SH-SY5Y (cell line): ENCODE data around the gene TENT4A.

ENCODE experiments used
- GATA2 ChIP-seq: IDR thresholded peaks from 2 replicates; pipeline ENCODE4 v1.6.1; 2011; ENCODE audit warnings: mild to moderate bottlenecking, low read depth, low read length
- GATA3 ChIP-seq: IDR thresholded peaks from 2 replicates; pipeline ENCODE4 v1.6.1; 2011; ENCODE audit warnings: low read depth, mild to moderate bottlenecking, low read length, moderate library complexity

TENT4A gene

DNA sequence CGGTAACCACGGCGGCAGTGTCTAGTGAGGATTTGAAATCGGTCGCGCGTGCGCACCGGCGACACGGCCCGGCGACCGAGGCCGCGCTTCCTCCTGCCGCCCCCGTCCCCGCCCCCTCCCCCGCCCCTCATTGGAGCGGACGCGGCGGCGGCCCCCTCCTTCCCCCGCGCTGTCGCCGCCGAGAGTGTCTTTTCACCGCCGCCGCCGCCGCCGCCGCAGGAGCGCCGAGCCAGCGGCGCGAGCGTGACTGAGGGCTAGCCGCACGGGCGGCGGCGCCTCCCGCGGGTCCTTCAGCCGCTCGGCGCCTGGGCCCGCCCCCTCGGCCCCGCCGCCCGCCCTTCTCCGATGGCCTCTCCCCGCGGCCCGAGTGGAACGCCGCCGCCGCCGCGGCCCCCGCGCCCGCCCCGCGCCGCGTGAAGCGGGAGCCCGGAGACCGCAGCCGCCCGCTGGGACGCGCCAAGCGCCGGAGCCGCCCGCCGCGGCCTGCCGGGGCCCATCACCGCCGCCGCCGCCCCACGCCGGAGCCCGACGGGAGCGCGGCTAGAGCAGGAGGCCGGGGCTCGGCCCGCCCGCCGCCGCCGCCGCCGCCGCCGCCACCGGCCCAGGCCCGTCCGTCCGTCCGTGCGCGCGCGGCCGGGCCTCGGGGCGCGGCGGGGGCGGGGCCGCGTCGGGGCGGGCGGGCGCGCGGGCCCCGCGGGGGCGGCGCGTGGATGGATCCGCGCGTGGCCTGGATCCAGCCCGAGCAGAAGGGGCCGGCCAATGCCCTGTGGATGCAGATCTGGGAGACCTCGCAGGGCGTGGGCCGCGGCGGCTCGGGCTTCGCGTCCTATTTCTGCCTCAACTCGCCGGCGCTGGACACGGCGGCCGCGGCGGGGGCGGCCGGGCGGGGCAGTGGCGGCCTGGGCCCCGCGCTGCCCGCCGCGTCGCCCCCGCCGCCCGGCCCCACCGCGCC lies at the start of gene TENT4A:
TSS of gene TENT4A (plus strand) at position 159 of the 952 bp plus-strand sequence. CDS start at position 711, 552 bp downstream.
- TF ChIP-seq GATA2, result no peak
- no peak for TF ChIP-seq GATA3

DNA sequence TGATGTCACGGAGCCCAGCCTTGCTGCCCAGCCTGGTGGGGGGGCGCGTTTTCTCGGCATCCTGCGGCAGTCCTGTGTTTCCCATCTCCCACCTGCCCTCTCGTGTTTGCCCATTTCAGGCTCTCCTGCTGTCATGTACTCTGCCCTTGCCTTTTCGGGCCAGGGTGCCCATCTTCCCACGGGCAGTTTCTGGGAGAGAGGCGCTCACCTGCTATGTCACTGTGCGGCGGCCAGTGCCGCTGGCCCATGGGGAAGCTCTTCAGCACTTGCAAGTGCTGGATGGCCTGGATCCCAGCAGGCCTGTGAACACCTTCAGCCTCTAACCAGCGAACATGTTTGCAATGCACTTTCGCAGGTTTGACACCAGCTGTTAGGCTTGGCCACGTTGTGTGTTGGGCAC lies 46.5 kb upstream of the TENT4A start:
- TF ChIP-seq GATA3, result no peak
- no peak for TF ChIP-seq GATA2

DNA sequence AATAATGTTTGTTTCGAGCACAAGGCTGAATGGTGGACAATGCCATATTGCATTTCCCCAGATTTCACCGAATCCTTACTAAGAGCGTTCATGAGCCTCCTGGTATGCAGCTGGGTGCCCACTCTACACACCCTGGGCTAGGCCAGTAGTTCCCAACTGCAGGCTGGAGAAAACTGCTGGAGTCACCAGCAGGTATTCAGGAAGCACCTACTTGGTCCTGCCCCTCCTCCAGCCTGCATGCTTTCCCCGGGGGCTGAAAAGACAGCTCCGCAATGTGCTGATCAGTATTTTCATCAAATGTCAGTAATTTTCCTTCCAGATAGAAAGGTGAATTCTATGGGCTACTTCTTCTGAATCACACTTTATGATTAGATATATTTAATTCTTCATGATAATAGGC lies 45.6 kb upstream of the TENT4A start:
- TF ChIP-seq GATA3 (no peak), GATA2 (no peak)

DNA sequence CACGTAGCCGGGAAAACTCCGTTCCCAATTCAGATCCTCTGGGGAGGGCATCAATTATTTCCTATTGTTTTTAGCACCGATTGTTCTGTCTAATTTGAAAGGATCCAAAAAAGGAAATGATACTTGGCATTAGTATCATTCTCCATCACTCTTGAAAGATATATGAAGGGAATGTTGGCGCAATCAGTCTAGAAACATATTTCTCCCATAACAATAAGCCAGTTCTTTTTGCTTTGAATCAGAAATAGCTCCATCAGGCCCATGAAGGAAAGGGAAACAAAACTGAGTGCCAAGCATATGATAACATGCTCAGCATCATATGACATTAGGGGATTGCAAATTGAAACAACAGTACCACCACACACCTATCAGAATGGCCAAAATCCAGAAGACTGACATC lies 40.2 kb upstream of the TENT4A start:
- TF ChIP-seq GATA3, result no peak
- TF ChIP-seq GATA2, result no peak

DNA sequence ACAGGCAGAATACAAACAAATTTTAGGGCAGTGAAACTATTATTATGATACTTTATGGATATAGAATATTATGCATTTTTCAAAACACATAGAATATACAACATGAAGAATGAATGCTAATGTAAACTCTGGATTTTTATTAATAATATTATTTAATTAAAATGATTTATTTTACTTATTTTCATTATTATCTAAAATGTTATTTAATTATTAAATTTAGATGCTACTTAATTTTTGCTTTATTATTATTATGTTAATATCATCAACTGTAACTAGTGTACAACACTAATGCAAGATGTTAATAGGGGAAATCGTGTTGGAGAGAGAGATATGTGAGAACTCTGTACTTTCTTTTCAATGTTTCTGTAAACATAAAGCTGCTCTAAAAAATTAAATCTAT lies 39.3 kb upstream of the TENT4A start:
- no peak for TF ChIP-seq GATA2
- TF ChIP-seq GATA3, result no peak

DNA sequence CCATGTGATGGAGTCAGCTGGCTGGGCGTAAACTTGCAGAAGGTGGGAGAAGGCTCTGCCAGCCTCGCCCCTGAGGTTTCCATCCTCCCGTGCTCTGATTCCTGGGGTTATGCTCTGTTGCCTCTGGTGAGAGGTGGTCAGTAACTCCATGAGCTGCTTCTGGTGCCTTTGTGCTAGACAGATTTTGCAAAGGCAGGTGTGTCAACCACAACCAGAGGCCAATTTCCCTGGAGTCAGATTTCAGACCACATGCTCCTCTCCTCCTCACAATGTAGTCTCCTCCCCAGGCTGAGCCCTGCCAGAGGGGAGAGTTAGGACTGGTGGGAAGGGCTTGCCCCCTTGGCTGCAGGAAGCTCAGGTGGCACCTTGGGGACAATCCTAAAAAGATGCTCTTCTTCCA lies 38.8 kb upstream of the TENT4A start:
- no peak for TF ChIP-seq GATA3
- no peak for TF ChIP-seq GATA2

DNA sequence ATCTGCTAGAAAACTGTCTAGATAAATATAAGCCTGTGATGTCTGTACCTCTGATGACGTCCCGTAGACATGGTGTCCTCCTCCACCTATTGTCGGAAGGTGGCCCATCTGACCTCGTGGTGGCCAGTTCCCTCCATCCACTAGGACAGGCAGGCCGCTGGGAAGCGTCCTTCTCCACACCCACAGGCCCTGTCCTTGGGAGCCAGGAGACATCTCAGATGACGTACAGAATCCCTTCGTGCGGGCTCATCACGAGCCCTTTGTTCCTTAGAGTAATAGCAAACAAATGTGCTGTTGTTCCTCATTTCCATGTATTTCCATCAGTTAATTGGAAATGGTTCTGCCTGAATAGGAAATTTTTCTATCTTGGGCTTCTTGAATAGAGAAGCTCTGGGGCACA lies 38.3 kb upstream of the TENT4A start:
- TF ChIP-seq GATA2 (no peak), GATA3 (no peak)

DNA sequence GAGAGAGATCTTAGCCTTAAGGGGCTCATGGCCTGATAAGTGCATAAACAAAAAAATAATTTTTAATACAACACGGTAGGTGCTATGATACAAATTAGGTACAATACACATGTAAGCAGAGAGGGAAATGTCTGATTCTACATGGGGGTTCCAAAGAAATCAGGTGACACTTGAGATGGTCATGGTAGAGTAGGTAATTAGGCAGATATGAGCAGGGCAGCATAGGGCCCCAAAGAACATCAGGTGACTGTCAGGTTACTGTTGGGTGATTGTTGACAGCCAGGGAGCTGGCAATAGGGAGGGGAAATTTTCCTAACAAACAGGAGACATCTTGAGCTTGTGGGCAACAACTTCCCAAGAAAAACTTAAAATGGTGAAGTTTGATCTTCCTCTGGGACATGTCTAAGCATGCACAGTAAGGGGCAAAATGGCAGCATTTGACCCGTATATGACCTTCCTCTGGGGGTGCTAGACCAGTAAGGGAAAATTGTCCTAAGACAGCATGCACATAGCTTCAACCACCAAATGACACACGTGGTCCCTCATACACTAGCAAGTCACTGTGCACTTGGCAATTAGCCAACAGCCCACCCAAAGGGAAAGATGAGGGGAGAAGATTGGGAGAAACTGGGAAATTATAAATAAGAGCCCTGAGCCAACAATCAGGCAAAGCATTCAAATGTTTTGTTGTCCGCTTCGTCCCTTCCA lies 37.3 kb upstream of the TENT4A start:
- no peak for TF ChIP-seq GATA2
- no peak for TF ChIP-seq GATA3

DNA sequence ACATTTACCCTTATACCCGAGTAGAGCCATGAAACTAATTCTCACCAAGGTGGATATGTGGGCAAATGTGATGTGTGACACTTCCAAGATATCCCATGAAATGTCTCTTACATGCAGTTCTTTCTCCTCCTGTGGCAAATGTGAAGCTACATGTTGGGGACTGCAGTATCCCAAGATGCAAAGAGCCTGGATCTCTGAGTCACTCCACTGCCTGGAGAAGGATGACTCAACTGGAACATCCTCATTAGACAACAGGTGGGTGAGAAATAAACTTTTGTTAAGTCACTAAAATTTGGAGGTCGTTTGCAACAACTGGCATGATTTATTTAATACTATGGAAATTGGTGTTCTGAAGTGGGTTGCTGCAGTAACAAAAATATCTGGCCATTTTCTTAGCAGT lies 36.5 kb upstream of the TENT4A start:
- no peak for TF ChIP-seq GATA2
- TF ChIP-seq GATA3, result no peak

DNA sequence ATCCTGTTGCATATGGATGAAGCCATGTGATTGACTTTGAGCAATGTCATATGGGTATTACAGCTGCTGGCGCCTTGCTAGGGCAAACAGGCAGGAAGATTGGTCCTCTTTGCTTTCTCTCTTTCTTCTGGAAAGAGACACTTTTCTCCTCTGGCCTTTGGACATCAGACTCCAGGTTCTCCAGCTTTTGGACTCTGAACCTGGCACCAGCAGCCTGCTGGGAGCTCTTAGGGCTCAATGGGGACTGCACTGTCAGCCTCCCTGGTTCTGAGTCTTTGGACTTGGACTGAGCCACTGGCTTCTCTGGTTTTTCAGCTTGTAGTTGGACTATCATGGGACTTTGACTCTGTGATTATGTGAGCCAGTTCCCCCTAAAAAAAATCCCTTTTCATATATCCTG lies 34.8 kb upstream of the TENT4A start:
- TF ChIP-seq GATA2 (no peak), GATA3 (no peak)

DNA sequence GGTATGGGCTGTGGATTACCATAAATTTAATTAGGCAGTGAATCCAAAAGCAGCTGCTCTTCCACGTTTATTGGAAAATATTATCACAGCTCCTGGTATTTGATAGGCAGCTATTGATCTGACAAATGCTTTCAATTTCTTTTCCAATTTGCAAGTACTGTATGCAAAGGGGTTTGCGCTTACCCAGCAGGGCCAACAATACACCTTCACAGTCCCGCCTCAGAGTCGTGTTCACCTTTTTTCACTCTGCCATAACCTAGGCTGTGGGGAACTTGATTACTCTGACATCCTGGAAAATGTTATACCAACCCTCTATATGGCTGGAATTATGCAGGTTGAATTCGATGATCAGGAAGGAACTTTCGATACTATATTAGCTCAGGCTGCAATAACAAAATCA lies 32.3 kb upstream of the TENT4A start:
- no peak for TF ChIP-seq GATA2
- TF ChIP-seq GATA3, result no peak

DNA sequence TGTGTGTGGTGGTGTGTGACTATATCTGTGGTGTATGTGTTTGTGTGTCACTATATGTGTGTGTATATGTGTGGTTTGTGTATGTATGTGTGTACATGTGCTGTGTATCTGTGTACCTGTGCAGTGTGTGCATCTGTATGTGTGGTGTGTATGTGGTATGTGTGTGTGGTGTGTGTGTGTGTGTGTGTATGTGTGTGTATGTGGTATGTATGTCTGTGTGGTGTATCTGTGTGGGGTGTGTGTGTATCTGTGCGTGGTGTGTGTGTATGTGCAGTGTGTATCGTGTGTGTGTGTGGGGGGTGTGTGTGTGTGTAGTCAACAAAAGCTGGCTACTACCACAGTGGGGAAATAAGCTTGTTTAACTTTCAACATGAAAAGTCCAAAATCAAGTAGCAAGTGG lies 31.6 kb upstream of the TENT4A start:
- no peak for TF ChIP-seq GATA3
- TF ChIP-seq GATA2, result no peak

DNA sequence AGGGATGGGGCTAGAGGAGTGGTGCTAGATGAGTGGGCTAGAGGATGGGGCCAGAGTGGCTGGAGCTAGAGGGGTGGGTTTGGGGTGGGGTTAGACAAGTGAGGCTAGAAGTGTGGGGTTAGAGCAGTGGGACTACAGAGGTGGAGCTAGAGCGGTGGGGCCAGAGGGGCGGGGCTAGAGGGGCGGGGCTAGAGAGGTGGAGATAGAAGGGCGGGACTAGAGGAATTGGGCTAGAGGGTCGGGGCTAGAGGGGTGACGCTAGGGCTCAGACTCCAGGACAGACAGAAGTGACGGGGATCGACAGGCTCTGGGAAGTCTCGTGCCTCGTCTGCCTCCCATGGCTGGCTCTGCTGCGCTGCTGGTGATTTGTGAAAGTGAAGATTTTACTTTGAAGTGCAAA lies 31.0 kb upstream of the TENT4A start:
- TF ChIP-seq GATA2 (no peak), GATA3 (no peak)

DNA sequence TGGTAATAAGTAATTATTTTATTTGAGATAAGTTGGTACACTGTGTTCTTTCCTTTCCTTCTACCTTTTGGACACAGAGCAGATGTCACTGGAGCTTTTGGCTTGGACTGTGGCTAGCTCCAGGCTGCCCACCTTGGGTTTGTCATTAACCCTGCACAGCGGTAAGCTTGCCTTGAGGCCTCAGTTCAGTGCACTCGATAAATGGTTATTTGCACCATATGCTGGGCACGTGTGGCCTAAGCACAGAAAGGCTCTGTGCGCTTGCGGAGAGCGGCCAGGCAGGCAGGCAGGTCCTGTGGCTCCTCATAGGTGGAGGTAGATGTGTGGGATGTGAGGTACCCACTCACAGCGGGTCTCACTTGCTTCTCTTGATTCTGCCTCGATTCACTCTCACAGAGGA lies 30.0 kb upstream of the TENT4A start:
- no peak for TF ChIP-seq GATA2

DNA sequence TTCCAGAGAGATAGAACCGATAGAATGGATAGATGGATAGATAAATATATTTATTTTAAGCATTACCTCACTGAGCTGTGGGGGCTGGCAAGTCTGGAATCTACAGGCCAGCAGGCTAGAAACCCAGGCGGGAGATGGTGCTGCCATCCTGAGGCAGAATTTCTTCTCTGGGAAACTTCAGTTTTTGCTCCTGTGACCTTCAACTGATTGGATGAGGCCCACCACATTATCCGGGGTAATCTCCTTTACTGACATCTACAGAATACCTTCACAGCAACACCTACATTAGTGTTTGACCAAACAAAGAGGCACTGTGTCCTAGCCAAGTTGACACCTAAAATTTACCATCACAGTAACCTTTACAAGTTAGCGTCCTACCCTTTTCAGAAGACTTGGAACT lies 29.2 kb upstream of the TENT4A start:
- TF ChIP-seq GATA2 (no peak), GATA3 (no peak)
